Measurements from ENCODE around the gene CLCNKA.

The CLCNKA gene

GRCh38 chr1:16063226-16063829, 41.5 kb downstream of the CLCNKA start:
- DNase-seq (ENCODE audit: low read depth) = no peak

GRCh38 chr1:16063921-16064320, 42.1 kb downstream of the CLCNKA start:
- no peak for DNase-seq (ENCODE audit: low read depth)

GRCh38 chr1:16064536-16065268, 42.9 kb downstream of the CLCNKA start:
- no peak for DNase-seq (ENCODE audit: low read depth)

- no peak for DNase-seq (ENCODE audit: low read depth)
These were observed 43.4 kb downstream of the CLCNKA start for GRCh38 chr1:16065269-16065576.

GRCh38 chr1:16066245-16066644, 44.4 kb downstream of the CLCNKA start:
- DNase-seq (ENCODE audit: low read depth) = no peak

GRCh38 chr1:16067127-16067768, 45.4 kb downstream of the CLCNKA start:
- no peak for DNase-seq (ENCODE audit: low read depth)

GRCh38 chr1:16067933-16068332, 46.1 kb downstream of the CLCNKA start:
- no peak for DNase-seq (ENCODE audit: low read depth)

- peak; percentile 32 for DNase-seq (ENCODE audit: low read depth)
These were observed 46.8 kb downstream of the CLCNKA start for GRCh38 chr1:16068356-16069270.

GRCh38 chr1:16070640-16071355, 49.0 kb downstream of the CLCNKA start:
- DNase-seq (ENCODE audit: low read depth) = no peak

GRCh38 chr1:16071614-16072013, 49.8 kb downstream of the CLCNKA start:
- no peak for DNase-seq (ENCODE audit: low read depth)

GRCh38 chr1:16072095-16072494, 50.3 kb downstream of the CLCNKA start:
- DNase-seq (ENCODE audit: low read depth) = no peak

- no peak for DNase-seq (ENCODE audit: low read depth)
These were observed 51.0 kb downstream of the CLCNKA start for GRCh38 chr1:16072616-16073484.

GRCh38 chr1:16073490-16074119, 51.8 kb downstream of the CLCNKA start, which contains the start of gene FAM131C:
Gene FAM131C, minus strand, starts transcription at chr1:16073651. Its CDS starts 209 bp downstream, at chr1:16073442.
- no peak for DNase-seq (ENCODE audit: low read depth)

- no peak for DNase-seq (ENCODE audit: low read depth)
These were observed 52.4 kb downstream of the CLCNKA start for GRCh38 chr1:16074217-16074616.

- peak; percentile 59 for DNase-seq (ENCODE audit: low read depth)
These were observed 53.6 kb downstream of the CLCNKA start for GRCh38 chr1:16075337-16076030.

- DNase-seq (ENCODE audit: low read depth) = peak; percentile 88
These were observed 54.4 kb downstream of the CLCNKA start for GRCh38 chr1:16076031-16076864.

- DNase-seq (ENCODE audit: low read depth) = peak; percentile 26
These were observed 55.0 kb downstream of the CLCNKA start for GRCh38 chr1:16076865-16077238.

- no peak for DNase-seq (ENCODE audit: low read depth)
These were observed 55.8 kb downstream of the CLCNKA start for GRCh38 chr1:16077406-16078245.

All from iris pigment epithelial cell (primary cell).